ENCODE measurements around the gene RIMBP2. TPM values are rescaled to one million over a fixed set of nuclear protein-coding genes. Genes with fewer than 3 reads are reported as not detected.

Gene RIMBP2
- total RNA-seq, 1 donor from 2014 or later, result 0.27 TPM

DNA sequence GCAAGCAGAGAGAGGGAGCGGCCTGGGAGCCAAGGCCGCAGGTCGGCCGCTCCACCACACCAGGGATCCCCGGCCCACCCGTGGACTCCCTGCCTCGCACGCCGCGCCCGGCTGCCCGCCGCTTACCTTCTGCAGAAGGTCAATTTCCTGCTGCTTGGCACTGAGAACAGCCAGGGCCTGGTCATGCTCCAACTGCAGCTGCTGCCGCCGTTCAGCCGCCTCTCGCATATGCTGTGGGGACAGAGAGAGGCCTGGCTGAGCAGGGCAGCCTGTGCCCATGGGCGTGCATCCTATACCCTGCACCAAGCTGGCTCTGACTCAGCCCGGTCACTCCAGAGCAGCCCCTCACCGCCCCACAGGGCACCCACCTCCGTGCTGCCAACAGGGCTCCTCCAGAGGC is 237.3 kb downstream of the RIMBP2 start:
- DNase-seq (no peak), ATAC-seq (no peak)
- Histone ChIP-seq H3K27me3 (ENCODE audit: low read depth) (peaks cover 12% of the 10 kb centered on the region), H3K4me1 (no peaks in the 10 kb centered on the region), H3K4me3 (no peak overlapping the region), H3K27ac (no peak overlapping the region), H3K36me3 (no peaks in the 10 kb centered on the region), H3K9me3 (no peaks in the 10 kb centered on the region)
- TF ChIP-seq CTCF (IDR thresholded peaks at IDR 0.05), result no peak
- intact Hi-C loops (cut with DNase I), result no loop called here

DNA sequence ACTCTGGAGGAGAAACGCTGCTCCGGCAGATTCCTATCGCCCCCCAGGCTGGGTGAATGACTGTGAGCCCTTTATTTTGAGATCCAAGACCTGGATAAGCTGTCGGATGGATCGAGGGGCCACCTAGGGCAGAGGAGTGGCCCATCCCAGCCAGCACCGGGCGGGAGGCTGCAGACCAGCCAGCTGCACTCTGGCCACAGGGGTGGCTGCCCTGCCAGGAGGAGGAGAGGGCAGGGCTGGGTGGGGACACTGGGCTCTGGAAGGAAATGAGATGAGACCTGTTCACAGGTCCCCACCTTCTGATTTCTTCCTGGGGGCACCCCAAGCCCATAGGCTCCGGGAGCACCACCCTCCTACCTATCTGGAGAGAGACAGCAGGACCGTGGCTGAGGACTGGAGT is 238.4 kb downstream of the RIMBP2 start:
- ATAC-seq, result no peak
- intact Hi-C loops (cut with DNase I), result no loop called here
- H3K4me3 ChIP-seq, result no peak overlapping the region
- no peaks in the 10 kb centered on the region for H3K9me3 ChIP-seq
- TF ChIP-seq CTCF (IDR thresholded peaks at IDR 0.05), result no peak
- no peaks in the 10 kb centered on the region for H3K36me3 ChIP-seq
- peaks cover 12% of the 10 kb centered on the region for H3K27me3 ChIP-seq (ENCODE audit: low read depth)
- no peak for DNase-seq
- H3K4me1 ChIP-seq, result no peaks in the 10 kb centered on the region
- no peak overlapping the region for H3K27ac ChIP-seq

DNA sequence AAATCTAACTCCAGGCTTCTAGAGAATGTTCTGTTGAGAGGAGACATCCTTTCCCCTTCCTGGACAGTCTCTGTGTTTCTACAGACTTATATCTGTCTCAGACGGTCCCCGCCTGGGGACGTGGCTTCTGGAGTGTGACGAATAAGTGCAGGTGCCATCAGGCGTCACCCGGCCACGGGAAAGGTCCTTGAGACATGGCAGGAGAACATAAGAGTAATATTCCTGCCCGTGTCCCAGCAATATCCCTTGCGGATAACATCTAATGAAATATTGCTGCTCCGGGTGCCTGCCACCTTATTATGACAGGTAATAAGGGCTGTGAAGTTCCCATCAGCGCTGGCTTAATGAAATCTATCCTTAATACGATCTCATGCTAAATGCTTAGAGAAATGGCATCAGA is 238.8 kb downstream of the RIMBP2 start:
- Histone ChIP-seq H3K4me3 (no peak overlapping the region), H3K36me3 (no peaks in the 10 kb centered on the region), H3K27me3 (ENCODE audit: low read depth) (peaks cover 12% of the 10 kb centered on the region), H3K27ac (no peak overlapping the region), H3K4me1 (no peaks in the 10 kb centered on the region), H3K9me3 (no peaks in the 10 kb centered on the region)
- no peak for DNase-seq
- no peak for ATAC-seq
- intact Hi-C loops (cut with DNase I), result no loop called here
- no peak for TF ChIP-seq CTCF (IDR thresholded peaks at IDR 0.05)

- no peaks in the 10 kb centered on the region for H3K36me3 ChIP-seq
- H3K27ac ChIP-seq, result no peak overlapping the region
- H3K27me3 ChIP-seq (ENCODE audit: low read depth), result peaks cover 12% of the 10 kb centered on the region
- no peak overlapping the region for H3K4me3 ChIP-seq
- no peaks in the 10 kb centered on the region for H3K4me1 ChIP-seq
- ATAC-seq (no peak), DNase-seq (no peak)
- intact Hi-C loops (cut with DNase I), result no loop called here
- TF ChIP-seq CTCF (IDR thresholded peaks at IDR 0.05), result no peak
- H3K9me3 ChIP-seq, result no peaks in the 10 kb centered on the region
Measured at GRCh38 chr12:130476451-130477135, 239.5 kb downstream of the RIMBP2 start.

DNA sequence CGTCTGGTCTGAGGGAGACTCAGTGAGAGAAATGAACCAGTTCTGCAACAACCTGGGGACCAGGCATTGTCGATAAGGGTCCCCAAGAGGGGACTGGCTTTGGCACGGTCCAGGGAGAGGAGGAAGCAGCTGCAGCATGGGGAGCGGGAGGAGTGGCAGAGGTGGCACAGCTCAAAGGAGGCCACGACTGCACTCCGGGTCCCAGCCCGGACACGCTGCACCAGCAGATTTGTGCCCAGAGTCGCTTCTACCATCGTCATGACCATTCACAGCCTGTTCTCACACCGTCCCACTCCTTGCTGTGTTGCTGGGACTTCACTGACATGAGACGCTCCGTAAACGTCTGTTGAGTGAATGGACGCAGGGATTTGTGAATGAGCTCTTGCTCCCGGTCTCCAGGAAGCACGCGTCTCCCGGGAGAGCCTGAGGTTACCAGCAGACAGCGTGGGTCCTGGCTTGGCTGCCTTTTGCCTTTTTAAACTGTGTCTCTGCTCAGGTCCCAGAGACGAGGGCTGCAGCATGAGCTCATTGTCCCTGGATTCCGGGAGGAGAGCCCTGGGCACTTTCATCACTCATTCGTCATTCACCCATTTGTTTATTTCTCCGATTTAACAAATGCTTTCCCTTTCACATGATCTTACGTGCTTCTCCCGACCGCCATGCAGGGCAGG is 241.4 kb downstream of the RIMBP2 start:
- DNase-seq (no peak), ATAC-seq (no peak)
- TF ChIP-seq CTCF (IDR thresholded peaks at IDR 0.05), result no peak
- H3K27ac ChIP-seq, result no peak overlapping the region
- no peaks in the 10 kb centered on the region for H3K27me3 ChIP-seq (ENCODE audit: low read depth)
- intact Hi-C loops (cut with DNase I), result no loop called here
- H3K9me3 ChIP-seq, result no peaks in the 10 kb centered on the region
- no peaks in the 10 kb centered on the region for H3K4me1 ChIP-seq
- H3K4me3 ChIP-seq, result no peak overlapping the region
- no peaks in the 10 kb centered on the region for H3K36me3 ChIP-seq
